ENCODE data around the gene PRR13.

Gene PRR13

GRCh38 chr12:53492188-53492587 lies 50.7 kb downstream of the PRR13 start:
- DNase-seq: peak; percentile 67
- TF ChIP-seq CTCF (IDR thresholded peaks at IDR 0.05; ENCODE audit: low read depth, low read length): no peak
- H3K36me3 ChIP-seq: peaks cover 7% of the 10 kb centered on the region

GRCh38 chr12:53492830-53493609 lies 51.5 kb downstream of the PRR13 start:
- H3K9me3 ChIP-seq (ENCODE audit: severe bottlenecking): no peaks in the 10 kb centered on the region
- H3K4me3 ChIP-seq (ENCODE audit: low read depth, low read length): peak overlapping the region; percentile 56
- peak; percentile 97 for DNase-seq
- H3K27ac ChIP-seq: peak overlapping the region; percentile 91
- H3K27me3 ChIP-seq (ENCODE audit: insufficient read depth, low read depth, severe bottlenecking): no peaks in the 10 kb centered on the region
- TF ChIP-seq CTCF (IDR thresholded peaks at IDR 0.05; ENCODE audit: low read depth, low read length): no peak
- H3K36me3 ChIP-seq: peaks cover 2% of the 10 kb centered on the region

More at GRCh38 chr12:53492188-53492587, 50.7 kb downstream of the PRR13 start:
- Histone ChIP-seq H3K4me3 (ENCODE audit: low read depth, low read length) (peak overlapping the region; percentile 56), H3K9me3 (ENCODE audit: severe bottlenecking) (no peaks in the 10 kb centered on the region), H3K27me3 (ENCODE audit: insufficient read depth, low read depth, severe bottlenecking) (no peaks in the 10 kb centered on the region), H3K27ac (peak overlapping the region; percentile 91)

- peak overlapping the region; percentile 55 for H3K4me3 ChIP-seq (ENCODE audit: low read depth, low read length)
- no peaks in the 10 kb centered on the region for H3K36me3 ChIP-seq
- no peak for DNase-seq
- no peak for TF ChIP-seq CTCF (IDR thresholded peaks at IDR 0.05; ENCODE audit: low read depth, low read length)
- no peaks in the 10 kb centered on the region for H3K27me3 ChIP-seq (ENCODE audit: insufficient read depth, low read depth, severe bottlenecking)
- no peaks in the 10 kb centered on the region for H3K9me3 ChIP-seq (ENCODE audit: severe bottlenecking)
- peak overlapping the region; percentile 79 for H3K27ac ChIP-seq
These were observed 52.3 kb downstream of the PRR13 start for GRCh38 chr12:53493610-53494391.

Data from WERI-Rb-1 (cell line).